GM12873 (cell line): Measurements from ENCODE around the gene ATP5MC3.

Experiments used
- TF ChIP-seq, protein P1 (sequence below): IDR thresholded peaks from 2 replicates; pipeline ENCODE4 v1.5.1; 2012; ENCODE audit warnings: low read depth, mild to moderate bottlenecking, moderate library complexity, low read length, control low read depth; ENCODE audit not compliant: insufficient read depth; ENCODE audit errors: missing control alignments

The ATP5MC3 gene

DNA sequence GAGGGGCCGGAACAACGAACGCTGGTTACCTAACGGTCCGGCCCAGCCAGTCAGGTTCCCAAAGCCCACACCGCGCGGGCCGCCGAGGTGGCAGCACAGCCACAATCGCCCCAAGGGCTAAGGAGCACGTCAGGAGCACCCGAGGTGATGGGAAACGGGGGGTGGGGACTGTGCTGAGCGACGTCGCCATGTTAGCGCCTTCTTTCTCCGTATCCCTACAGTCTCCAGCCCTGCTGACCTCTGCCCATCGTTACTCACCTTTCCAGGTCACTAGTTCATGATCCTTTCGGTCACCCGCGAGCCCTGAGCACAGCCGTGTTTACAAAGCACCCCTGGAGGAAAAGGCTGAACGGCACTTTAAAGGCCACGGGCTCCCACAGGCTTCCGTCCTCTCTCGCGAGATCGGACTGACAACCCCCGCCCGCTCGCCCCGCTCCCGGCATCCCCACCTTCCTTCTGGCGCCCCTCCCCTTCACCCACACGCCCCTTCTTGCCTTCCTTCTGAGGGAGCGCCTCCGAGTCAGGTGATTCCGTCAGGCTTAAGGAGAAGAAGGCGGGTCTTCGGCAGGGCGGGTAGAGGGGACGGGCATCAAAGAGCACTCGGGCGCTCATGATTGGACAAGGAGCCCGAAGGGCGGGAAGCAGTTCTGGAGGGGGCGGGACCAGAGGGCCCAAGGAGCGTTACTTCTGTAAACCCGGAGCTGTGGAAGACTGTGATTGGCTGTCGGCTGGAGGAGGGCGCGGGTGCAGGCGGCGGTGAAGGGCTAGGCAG lies 13.5 kb downstream of the ATP5MC3 start, which contains the start of gene ATF2:
Gene ATF2, minus strand, starts transcription at position 412 of the 772 bp plus-strand sequence. CDS start 31,760 bp downstream, outside the sequence.
- TF ChIP-seq, protein P1, sequence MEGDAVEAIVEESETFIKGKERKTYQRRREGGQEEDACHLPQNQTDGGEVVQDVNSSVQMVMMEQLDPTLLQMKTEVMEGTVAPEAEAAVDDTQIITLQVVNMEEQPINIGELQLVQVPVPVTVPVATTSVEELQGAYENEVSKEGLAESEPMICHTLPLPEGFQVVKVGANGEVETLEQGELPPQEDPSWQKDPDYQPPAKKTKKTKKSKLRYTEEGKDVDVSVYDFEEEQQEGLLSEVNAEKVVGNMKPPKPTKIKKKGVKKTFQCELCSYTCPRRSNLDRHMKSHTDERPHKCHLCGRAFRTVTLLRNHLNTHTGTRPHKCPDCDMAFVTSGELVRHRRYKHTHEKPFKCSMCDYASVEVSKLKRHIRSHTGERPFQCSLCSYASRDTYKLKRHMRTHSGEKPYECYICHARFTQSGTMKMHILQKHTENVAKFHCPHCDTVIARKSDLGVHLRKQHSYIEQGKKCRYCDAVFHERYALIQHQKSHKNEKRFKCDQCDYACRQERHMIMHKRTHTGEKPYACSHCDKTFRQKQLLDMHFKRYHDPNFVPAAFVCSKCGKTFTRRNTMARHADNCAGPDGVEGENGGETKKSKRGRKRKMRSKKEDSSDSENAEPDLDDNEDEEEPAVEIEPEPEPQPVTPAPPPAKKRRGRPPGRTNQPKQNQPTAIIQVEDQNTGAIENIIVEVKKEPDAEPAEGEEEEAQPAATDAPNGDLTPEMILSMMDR, result no peak

DNA sequence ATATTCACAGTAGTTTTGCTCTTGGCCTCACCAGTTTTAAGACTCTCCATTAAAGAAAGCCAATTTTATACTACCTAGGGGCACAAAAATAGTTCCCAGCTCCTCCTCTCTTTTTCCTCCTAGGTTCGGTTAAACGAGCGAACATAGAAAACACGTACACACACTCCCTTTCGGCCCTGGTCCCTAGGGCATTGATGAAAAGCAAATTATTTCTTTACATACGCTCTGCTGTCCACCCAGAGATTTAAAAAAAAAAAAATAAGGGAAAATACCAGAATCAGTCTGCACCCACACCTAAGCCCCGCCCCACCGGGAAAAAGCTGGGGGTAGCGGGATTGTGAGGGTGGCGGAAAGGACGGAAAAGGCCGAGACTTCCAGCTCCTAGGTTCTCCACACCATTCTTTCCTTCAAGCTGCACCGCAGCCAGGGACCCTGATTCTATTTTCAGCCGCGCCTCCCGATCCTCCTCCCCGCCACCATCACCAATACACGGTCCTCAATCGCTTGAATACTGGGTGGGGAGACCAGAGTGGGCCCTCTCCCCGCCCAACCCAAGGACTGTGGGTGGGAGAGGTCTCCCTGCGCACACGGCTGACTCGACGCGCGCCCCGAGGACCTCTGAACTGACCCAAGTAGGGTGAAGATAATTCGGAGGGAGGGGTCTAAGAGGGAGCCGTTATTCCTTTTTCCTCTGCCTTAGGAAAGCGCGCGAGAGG lies 14.3 kb downstream of the ATP5MC3 start:
- TF ChIP-seq, protein P1, result no peak

DNA sequence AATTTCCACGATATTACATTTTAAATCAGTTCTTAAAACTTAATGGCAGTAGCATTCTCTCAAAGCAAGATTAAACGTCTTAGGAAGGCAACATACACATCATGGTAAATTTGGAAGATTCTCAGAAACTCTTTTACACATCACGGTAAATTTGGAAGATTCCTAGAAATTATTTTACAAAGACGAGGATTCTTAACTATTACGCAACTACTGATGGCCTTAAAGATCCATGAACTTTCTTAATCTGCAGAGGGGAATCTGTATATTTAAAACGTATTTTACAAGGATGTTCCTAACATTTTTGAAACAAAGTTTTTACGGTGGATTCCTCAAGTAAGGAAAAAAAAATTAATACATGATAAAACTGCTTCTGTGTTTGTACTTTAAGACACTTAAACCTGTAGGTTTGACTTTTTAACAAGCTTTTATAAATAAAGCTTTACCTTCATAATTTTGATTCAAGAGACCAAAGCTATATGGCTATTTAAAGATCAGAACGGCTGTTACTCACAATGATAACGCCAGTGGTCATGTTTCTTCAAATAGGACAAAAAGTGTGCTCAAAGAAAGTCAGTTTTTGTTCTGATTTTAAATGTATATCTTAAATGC lies 15.2 kb downstream of the ATP5MC3 start:
- TF ChIP-seq, protein P1, result no peak

DNA sequence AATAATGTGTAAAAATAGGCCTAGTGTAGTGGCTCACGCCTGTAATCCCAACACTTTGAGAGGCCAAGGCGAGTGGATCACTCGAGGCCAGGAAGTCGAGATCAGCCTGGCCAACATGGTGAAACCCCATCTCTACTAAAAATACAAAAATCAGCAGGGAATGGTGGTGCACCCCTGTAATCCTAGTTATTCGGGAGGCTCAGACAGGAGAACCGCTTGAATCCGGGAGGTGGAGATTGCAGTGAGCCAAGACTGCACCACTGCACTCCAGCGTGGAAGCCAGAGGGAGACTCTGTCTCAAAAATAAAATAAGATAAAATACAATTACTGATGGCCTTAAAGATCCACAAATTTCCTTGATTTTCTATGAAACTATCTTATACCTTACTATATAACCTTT lies 17.3 kb downstream of the ATP5MC3 start:
- TF ChIP-seq, protein P1, result no peak

DNA sequence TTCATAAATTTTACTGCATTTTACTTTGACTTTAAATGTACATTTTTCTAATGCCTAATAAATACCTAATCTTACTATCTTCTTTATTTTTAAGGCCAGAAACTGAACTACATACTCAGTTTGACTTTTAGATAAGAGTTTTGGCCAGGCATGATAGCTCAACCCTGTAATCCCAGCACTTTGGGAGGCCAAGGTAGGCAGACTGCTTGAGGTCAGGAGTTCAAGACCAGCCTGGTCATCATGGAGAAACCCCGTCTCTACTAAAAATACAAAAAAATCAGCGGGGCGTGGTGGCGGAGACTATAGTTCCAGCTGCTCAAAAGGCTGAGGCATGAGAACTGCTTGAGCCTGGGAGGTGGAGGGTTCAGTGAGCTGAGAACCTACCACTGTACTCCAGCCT lies 22.6 kb downstream of the ATP5MC3 start:
- TF ChIP-seq, protein P1, result no peak

DNA sequence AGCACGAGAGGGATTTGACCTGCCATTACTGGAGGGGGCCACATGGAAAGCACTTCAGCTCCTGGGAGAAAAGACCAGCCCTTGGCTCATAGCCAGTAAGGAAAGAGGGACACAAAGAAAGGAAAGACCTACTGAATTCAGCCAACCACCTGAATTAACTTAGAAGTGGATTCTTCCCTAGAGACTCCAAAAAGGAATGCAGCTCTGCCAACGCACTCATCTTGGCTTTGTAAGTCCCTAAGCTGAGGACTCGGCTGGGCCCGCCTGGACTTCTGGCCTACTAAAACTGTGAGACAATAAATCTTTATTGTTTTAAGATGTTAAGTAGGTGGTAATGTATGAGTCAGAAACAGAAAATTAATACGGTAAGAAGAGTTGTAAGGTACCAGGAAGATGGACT lies 25.0 kb downstream of the ATP5MC3 start:
- TF ChIP-seq, protein P1, result no peak

DNA sequence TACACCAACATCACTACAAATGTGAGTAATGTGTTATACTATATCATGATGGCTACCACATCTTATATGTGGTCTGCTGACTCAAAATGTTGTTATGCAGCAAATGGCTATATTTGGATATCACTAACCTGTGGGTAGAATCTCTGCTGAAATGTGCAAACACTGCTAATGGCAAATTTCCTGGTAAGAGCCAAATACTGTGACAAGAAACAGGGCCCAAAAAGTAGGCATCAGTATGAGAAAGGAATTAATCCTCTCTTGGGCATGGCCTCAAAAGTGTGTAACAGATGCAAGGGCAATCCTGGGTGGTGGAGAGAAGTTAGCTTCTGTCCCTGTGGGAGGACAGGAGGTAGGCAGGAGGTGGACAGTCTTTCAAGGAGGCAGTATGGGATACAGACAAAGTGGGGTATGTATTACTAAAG lies 26.8 kb downstream of the ATP5MC3 start:
- TF ChIP-seq, protein P1, result no peak
